HL-60 (cell line): Measurements from ENCODE around the gene MYMK.

Experiments
- CTCF ChIP-seq: IDR thresholded peaks from one replicate; pipeline ENCODE4 v1.5.1; 2011; ENCODE audit warnings: low read length, control low read depth, inconsistent platforms; ENCODE audit not compliant: insufficient read depth
- GABPA ChIP-seq: IDR thresholded peaks from 2 replicates; pipeline ENCODE4 v1.6.1; 2012; ENCODE audit warnings: low read depth
- POLR2AphosphoS5 ChIP-seq: IDR thresholded peaks from 2 replicates; pipeline ENCODE4 v1.6.1; 2012; ENCODE audit warnings: low read depth

- TF ChIP-seq CTCF (no peak), POLR2AphosphoS5 (no peak), GABPA (no peak)
Observed at GRCh38 chr9:133540698-133541025, 15.9 kb upstream of the MYMK start.
